HG03565 (cell line): ENCODE measurements around the gene GABRD.

Experiments used
- ATAC-seq: cut with Tn5 transposase; IDR thresholded peaks from one replicate; pipeline ENCODE4 v1.9.1; 2021; ENCODE audit warnings: mild to moderate bottlenecking, moderate library complexity; ENCODE audit not compliant: unreplicated experiment

Gene GABRD

GRCh38 chr1:2016123-2016522 is 3.0 kb upstream of the GABRD start:
- ATAC-seq, result no peak

GRCh38 chr1:2018217-2019171 is 651 bp upstream of the GABRD start:
- ATAC-seq, result no peak

DNA sequence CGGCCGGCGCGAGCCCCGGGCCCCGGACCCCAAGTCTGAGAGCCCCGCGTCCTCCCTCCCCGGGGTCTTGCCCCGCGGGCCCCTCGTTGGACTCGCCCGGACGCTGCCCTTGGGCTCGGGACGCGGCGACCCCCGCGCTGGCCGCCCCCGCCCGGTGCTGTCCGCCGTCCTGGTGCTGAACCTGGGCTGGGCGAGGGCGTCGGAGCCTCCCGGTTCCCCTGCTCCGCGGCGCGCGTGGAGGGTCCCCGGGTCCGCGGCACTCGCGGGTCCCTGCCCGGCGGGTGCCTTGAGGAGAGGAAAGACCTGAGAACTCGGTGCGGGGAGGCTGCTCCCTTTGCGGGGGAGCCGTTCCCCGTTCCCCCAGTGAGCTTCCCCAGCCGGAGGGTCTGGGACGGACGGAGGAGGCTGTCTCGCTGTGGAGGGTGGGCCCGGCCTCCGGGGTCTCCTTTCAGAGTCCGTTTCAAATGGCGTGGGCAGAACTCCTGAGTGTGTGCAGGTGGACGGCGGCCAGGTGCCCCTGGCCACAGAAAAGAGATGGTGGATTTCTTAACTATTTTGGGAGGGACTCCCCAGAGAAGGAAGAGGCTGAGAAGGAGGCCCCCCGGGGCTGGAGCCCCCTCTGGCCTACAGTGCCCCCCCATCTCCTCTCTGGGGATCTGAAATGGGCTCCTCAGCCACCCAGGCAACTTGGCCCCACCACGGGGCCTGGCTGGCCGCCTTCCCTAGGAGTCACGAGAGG is 595 bp downstream of the GABRD start:
- ATAC-seq, result no peak

GRCh38 chr1:2020310-2020655 is 1.1 kb downstream of the GABRD start:
- no peak for ATAC-seq

- ATAC-seq, result no peak
Measured at GRCh38 chr1:2021550-2021949, 2.4 kb downstream of the GABRD start.

DNA sequence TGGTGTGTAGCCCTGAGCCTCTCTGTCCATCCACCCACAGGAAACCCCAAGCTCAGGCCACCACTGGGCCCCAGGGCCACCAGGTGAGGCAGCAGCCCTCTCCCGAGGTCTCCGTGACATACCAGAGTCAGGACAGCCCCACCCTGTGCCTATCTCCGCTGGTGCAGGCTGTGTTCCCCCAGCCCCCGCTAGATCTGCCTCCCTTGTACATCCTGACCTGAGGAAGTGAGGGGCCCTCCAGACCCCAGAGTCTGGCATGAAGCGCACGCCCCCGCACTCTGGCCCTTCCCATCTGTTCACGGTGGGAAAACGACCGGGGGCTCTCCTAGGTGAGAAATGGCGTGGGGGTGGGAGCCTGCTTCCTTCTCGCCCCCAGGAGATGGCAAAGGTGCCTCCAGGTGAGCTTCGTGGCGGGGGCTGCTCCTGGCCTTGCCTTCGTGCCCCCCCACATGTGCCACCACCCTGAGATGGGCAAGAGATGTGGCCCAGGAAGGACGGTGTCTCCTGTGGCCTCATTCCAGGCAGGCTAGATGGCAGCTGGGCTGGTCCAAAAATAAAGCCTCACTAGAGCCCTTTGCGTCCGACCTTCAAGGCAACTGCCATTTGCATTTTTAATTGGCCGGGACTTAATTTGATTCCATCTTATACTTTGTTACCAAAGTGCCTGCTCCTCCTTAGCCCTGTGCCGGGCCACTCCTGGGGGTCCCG is 3.1 kb downstream of the GABRD start:
- ATAC-seq, result no peak

GRCh38 chr1:2023187-2023586 is 4.0 kb downstream of the GABRD start:
- ATAC-seq, result no peak

DNA sequence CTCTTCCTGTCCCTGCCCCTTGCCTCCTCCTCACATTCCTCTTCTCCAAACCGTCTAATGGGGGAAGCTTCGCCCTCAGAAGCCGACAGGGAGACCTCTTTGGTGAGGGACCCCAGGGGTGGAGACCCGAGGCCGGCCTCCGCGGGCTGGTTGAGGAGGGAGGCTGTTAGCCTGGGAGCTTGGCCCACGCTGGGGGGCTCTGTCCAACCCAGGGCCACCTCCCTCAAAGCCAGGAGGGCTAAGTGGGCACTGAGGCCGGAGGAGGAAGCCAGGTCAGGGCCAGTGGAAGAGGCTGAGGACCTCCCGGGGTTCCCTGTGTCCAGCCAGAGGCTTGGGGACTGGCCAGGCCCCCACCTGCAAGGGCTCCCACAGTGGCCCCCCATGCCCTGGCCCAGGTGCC is 5.3 kb downstream of the GABRD start:
- no peak for ATAC-seq

- ATAC-seq, result no peak
Measured at GRCh38 chr1:2024887-2025286, 5.7 kb downstream of the GABRD start.

DNA sequence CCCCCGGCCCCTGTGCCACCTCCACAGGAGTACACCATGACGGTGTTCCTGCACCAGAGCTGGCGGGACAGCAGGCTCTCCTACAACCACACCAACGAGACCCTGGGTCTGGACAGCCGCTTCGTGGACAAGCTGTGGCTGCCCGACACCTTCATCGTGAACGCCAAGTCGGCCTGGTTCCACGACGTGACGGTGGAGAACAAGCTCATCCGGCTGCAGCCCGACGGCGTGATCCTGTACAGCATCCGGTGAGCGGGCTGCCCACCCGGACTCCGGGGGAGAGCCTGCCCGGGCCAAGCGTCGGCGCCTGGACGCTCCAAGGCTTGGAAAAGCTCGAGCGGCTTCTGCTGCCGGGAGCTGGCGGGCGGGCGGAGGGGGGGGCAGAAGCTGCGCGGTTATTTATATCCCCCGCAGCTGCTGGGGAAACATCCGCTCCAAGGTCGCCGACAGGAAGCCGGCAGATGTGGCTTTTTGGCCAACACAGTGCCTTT is 6.4 kb downstream of the GABRD start:
- no peak for ATAC-seq

DNA sequence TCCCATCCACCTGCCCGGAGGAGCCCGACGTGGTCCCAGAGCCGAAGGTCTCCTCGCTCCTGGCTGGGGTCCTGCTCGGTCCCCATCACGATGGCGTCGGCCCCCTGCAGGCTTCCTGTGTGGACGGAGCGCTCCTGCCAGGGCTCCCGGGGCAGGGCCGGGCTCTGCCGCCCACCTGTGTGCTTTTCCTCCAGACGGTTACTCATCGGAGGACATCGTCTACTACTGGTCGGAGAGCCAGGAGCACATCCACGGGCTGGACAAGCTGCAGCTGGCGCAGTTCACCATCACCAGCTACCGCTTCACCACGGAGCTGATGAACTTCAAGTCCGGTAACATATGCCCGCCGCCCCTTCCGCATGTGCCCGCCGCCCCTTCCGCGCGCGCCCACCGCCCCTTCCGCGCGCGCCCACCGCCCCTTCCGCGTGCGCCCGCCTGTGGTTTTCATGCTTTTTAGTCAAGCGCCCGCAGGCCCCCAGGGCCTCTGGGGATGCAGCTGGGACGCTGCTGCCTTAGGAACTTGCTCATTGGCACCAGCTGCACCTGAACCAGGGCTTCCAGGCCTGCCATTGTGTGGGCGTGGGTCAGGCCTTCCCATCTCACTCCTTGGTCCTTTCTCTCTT is 8.9 kb downstream of the GABRD start:
- no peak for ATAC-seq

GRCh38 chr1:2028870-2029560 is 9.9 kb downstream of the GABRD start:
- no peak for ATAC-seq

DNA sequence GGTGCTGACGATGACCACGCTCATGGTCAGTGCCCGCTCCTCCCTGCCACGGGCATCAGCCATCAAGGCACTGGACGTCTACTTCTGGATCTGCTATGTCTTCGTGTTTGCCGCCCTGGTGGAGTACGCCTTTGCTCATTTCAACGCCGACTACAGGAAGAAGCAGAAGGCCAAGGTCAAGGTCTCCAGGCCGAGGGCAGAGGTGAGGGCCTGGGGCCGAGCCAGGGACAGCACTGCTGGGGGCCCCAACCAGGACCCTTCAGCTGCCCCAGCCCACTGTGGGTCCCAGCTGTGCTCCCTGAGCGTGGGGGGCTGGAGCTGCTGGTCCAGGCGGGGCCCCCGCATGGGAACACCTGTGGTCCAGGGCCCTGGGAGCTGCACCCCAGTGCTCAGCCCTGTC is 10.4 kb downstream of the GABRD start:
- no peak for ATAC-seq

DNA sequence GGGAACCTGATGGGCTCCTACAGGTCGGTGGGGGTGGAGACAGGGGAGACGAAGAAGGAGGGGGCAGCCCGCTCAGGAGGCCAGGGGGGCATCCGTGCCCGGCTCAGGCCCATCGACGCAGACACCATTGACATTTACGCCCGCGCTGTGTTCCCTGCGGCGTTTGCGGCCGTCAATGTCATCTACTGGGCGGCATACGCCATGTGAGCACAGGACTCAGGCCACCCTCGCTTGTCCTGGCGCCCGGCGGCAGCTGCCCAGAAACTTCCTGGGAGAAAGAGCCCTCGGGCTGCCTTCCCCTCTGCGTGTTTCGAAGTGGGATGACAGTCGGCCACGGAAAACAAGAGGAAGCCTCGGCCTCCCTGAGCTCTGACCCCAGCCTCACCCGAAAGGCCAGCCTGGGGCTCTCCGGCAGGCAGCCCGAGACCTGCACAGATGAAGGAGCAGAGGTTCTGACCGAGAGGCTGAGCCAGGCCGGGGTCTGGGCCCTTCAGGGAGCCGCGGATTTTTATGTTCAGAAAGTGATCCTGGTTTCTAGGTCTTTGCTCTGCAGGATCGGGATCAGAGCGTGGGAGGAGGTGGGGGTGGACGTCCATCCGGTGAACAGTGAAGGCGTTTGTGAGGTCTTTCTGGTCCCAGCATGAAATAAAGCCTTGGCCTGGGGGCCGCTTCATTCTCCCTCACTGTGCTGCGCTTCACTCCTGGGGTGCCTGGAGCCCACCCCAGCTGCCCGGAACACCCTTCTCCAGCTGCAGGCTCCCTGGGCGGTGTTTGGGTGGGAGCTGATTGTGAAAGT is 11.1 kb downstream of the GABRD start:
- no peak for ATAC-seq

- ATAC-seq, result no peak
Measured at GRCh38 chr1:2031546-2032540, 12.7 kb downstream of the GABRD start.

- no peak for ATAC-seq
Measured at GRCh38 chr1:2032737-2033136, 13.6 kb downstream of the GABRD start.

DNA sequence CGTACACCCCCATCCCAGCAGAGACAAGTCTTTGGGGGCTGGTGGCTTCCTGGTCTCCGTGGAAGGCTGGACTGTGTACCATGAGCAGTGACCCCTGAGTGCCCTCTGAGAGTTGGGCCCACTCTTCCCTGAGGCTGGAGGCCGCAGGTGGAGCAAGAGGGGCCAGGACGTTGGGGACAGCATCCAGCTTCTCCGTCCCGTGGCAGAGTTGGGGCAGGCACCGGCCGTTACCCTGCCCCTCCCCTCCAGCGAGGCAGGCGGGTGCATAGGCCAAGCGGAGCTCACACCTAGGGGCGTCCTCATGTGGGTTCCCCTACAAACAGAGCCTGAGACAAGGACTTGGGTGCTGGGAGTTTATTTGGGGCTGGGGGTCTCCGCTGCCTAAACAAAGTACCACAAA is 14.0 kb downstream of the GABRD start:
- no peak for ATAC-seq

GRCh38 chr1:2036287-2036686 is 17.1 kb downstream of the GABRD start:
- no peak for ATAC-seq
